WTC11 (cell line): ENCODE measurements around the gene TMPRSS3.

Experiments
- IRF2 ChIP-seq: sonication (generic); formaldehyde crosslinking; IDR thresholded peaks from 2 replicates; pipeline ENCODE4 v1.8.0; 2022; ENCODE audit warnings: low read depth, missing genetic modification reagents, borderline replicate concordance
- MXD4 ChIP-seq: fragments of 250-450 bp; sonication (Bioruptor Pico); IDR thresholded peaks from 2 replicates; pipeline ENCODE4 v1.8.0; 2021; ENCODE audit warnings: mild to moderate bottlenecking, moderate library complexity, borderline replicate concordance
- ZNF512 ChIP-seq: sonication (generic); formaldehyde crosslinking; IDR thresholded peaks from 2 replicates; pipeline ENCODE4 v1.8.1; 2022; ENCODE audit warnings: missing genetic modification reagents, borderline replicate concordance
- TF ChIP-seq, protein P1 (sequence below): sonication (generic); formaldehyde crosslinking; IDR thresholded peaks from 2 replicates; pipeline ENCODE4 v1.8.1; 2023; ENCODE audit warnings: mild to moderate bottlenecking, missing genetic modification reagents
- TF ChIP-seq, protein P2 (sequence below): fragments of 200-600 bp; IDR thresholded peaks from 2 replicates; pipeline ENCODE4 v1.8.0; 2022; ENCODE audit warnings: antibody characterized with exemption

DNA sequence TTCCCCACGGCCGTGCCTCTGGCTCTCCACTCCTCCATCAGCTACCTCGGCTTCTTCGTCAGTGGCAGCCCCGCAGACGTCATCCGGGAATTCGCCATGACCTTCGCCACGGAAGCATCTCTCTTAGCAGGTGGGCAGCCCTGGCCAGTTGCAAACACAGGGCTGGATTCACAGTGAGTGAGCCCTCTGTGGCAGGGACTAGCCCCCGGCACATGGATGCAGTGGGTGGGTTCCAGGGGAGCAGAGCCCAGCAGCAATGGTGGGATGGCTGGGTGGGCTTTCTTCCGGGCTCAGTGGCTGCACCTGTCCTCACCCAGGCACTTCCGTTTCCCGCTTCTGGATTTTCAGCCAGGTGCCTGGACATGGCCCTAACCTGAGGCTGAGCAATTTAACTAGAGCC is 17.2 kb upstream of the TMPRSS3 start:
- TF ChIP-seq, protein P1, sequence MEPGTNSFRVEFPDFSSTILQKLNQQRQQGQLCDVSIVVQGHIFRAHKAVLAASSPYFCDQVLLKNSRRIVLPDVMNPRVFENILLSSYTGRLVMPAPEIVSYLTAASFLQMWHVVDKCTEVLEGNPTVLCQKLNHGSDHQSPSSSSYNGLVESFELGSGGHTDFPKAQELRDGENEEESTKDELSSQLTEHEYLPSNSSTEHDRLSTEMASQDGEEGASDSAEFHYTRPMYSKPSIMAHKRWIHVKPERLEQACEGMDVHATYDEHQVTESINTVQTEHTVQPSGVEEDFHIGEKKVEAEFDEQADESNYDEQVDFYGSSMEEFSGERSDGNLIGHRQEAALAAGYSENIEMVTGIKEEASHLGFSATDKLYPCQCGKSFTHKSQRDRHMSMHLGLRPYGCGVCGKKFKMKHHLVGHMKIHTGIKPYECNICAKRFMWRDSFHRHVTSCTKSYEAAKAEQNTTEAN (CRISPR knock-in tag) = no peak
- TF ChIP-seq, protein P2, sequence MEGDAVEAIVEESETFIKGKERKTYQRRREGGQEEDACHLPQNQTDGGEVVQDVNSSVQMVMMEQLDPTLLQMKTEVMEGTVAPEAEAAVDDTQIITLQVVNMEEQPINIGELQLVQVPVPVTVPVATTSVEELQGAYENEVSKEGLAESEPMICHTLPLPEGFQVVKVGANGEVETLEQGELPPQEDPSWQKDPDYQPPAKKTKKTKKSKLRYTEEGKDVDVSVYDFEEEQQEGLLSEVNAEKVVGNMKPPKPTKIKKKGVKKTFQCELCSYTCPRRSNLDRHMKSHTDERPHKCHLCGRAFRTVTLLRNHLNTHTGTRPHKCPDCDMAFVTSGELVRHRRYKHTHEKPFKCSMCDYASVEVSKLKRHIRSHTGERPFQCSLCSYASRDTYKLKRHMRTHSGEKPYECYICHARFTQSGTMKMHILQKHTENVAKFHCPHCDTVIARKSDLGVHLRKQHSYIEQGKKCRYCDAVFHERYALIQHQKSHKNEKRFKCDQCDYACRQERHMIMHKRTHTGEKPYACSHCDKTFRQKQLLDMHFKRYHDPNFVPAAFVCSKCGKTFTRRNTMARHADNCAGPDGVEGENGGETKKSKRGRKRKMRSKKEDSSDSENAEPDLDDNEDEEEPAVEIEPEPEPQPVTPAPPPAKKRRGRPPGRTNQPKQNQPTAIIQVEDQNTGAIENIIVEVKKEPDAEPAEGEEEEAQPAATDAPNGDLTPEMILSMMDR = no peak
- TF ChIP-seq MXD4 (CRISPR knock-in tag) (no peak), IRF2 (CRISPR knock-in tag) (no peak), ZNF512 (no peak)
